ENCODE measurements around the gene FLT3. TPM values are rescaled to one million over a fixed set of nuclear protein-coding genes. Genes with fewer than 3 reads are reported as not detected.

Gene FLT3
- total RNA-seq, 2 donors from 2014 or later, result 0.81 to 1.1 TPM

DNA sequence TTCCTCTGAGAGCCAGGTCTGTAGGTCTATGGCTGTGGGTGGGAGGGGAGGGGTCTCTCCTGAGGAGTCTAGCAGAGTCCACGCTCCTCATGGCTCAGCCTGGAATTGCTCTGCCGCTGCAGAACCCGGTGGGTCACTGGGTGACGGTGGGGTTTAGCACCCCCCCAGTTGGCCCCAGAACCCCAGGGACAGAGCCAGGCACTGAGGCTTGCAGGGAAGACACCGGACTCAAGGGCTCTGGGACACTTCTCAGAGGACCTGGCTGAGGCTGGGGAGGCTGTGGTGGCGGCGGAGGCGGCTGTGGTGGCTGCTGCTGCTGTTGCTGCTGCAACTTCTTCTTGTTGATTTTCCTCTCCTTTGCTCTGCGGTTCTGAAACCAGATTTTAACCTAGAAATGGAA lies 137.4 kb downstream of the FLT3 start:
- Histone ChIP-seq H3K4me3 (no peak overlapping the region), H3K27ac (no peak overlapping the region), H3K4me1 (ENCODE audit: control insufficient read depth in 1 of 2, low read depth in 2 of 2) (peaks cover 11 to 21% of the 10 kb centered on the region in 2 donors), H3K36me3 (no peaks in the 10 kb centered on the region), H3K27me3 (replicated peaks; ENCODE audit: insufficient read depth) (peaks cover 26% of the 10 kb centered on the region), H3K9me3 (no peaks in the 10 kb centered on the region)
- ATAC-seq (ENCODE audit: insufficient number of reproducible peaks, low FRiP score, low read depth), result no peak
- DNase-seq (ENCODE audit: low spot score), result no peak
- TF ChIP-seq, protein P1, sequence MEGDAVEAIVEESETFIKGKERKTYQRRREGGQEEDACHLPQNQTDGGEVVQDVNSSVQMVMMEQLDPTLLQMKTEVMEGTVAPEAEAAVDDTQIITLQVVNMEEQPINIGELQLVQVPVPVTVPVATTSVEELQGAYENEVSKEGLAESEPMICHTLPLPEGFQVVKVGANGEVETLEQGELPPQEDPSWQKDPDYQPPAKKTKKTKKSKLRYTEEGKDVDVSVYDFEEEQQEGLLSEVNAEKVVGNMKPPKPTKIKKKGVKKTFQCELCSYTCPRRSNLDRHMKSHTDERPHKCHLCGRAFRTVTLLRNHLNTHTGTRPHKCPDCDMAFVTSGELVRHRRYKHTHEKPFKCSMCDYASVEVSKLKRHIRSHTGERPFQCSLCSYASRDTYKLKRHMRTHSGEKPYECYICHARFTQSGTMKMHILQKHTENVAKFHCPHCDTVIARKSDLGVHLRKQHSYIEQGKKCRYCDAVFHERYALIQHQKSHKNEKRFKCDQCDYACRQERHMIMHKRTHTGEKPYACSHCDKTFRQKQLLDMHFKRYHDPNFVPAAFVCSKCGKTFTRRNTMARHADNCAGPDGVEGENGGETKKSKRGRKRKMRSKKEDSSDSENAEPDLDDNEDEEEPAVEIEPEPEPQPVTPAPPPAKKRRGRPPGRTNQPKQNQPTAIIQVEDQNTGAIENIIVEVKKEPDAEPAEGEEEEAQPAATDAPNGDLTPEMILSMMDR (IDR thresholded peaks at IDR 0.05), result no peak

DNA sequence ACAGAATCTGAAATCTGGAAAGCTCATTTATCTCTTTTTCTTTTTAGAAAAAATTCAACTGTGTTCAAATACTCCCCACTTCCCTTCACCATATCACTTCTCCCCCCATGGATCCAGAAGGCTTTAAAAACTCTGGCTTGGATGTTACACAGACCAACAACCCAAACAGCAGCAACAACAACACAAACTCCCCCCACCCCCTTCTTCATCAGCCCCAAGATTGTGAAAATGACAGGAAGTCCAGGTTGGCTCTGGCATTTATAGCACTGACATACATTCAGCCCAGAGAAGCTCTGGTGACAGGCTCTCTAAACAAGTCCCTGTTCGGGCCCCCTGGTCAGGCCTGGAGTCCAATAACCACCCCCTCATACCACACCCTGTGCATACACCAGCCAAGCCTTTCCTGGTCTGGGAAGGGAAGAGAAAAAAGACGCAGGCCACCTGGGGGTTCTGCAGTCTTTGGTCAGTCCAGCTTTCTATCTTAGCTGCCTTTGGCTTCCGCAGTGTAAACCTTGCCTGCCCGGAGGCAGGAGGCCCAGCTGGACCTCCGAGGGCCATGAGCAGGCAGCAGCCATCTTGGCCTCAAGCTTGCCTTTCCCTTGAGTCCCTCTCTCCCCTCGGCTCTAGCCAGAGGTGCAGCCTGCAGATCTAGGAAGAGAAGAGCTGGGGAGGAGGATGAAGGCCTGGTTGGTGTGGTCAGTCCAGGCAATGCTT lies 138.1 kb downstream of the FLT3 start:
- peaks cover 26% of the 10 kb centered on the region for H3K27me3 ChIP-seq (replicated peaks; ENCODE audit: insufficient read depth)
- H3K36me3 ChIP-seq, result no peaks in the 10 kb centered on the region
- no peak overlapping the region for H3K4me3 ChIP-seq
- ATAC-seq (ENCODE audit: insufficient number of reproducible peaks, low FRiP score, low read depth) (no peak), DNase-seq (ENCODE audit: low spot score) (no peak)
- H3K9me3 ChIP-seq, result no peaks in the 10 kb centered on the region
- H3K27ac ChIP-seq, result no peak overlapping the region
- TF ChIP-seq, protein P1 (IDR thresholded peaks at IDR 0.05), result no peak
- H3K4me1 ChIP-seq (ENCODE audit: control insufficient read depth in 1 of 2, low read depth in 2 of 2), result peaks cover 11 to 16% of the 10 kb centered on the region in 2 donors

DNA sequence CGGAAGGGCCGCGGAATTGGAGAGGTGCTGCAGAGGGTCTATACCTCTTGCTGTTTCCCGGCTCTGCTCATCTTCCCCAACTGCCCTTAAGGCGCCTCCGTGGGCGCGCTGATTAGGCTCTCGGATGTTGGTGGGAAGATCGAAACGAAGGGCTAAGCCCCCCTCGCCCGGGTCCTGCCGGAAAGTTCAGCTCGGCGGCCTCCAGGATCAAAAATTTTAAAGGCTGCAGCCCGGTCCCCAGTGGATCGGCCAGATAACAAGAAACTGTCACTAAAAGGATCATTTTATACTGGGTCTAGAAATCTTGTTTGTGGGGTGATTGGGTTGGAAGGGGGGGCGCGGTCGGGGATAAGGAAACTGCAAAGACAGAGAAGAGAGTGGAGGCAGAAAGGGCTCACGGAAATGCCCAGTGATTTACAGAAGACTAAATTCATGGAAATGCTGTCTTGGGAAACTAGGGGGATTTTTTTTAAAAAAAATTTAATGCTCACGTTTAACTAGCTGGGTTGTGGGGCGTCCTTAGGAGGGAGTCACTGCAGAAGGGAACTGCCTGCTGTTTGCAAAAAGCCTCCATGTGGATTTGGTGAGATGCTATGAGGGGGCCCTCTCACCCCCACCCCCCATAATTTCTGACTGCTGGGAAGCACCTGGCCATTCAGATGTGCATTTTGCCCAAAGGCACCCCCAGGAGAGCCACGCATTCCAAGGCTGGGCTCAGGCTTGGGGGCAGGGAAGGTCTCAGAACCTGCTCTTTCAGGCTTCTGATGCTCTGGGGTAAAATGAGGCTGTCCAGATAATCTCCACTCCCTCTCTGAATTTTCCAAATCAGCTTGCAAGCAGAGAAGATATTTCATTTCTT lies 138.9 kb downstream of the FLT3 start:
- no peaks in the 10 kb centered on the region for H3K36me3 ChIP-seq
- DNase-seq (ENCODE audit: low spot score) (no peak), ATAC-seq (ENCODE audit: insufficient number of reproducible peaks, low FRiP score, low read depth) (no peak)
- peaks cover 11 to 16% of the 10 kb centered on the region in 2 donors for H3K4me1 ChIP-seq (ENCODE audit: control insufficient read depth in 1 of 2, low read depth in 2 of 2)
- peak overlapping the region; percentile 60 for H3K4me3 ChIP-seq
- no peaks in the 10 kb centered on the region for H3K9me3 ChIP-seq
- H3K27me3 ChIP-seq (replicated peaks; ENCODE audit: insufficient read depth), result peaks cover 32% of the 10 kb centered on the region
- TF ChIP-seq, protein P1 (IDR thresholded peaks at IDR 0.05), result no peak
- no peak overlapping the region for H3K27ac ChIP-seq

DNA sequence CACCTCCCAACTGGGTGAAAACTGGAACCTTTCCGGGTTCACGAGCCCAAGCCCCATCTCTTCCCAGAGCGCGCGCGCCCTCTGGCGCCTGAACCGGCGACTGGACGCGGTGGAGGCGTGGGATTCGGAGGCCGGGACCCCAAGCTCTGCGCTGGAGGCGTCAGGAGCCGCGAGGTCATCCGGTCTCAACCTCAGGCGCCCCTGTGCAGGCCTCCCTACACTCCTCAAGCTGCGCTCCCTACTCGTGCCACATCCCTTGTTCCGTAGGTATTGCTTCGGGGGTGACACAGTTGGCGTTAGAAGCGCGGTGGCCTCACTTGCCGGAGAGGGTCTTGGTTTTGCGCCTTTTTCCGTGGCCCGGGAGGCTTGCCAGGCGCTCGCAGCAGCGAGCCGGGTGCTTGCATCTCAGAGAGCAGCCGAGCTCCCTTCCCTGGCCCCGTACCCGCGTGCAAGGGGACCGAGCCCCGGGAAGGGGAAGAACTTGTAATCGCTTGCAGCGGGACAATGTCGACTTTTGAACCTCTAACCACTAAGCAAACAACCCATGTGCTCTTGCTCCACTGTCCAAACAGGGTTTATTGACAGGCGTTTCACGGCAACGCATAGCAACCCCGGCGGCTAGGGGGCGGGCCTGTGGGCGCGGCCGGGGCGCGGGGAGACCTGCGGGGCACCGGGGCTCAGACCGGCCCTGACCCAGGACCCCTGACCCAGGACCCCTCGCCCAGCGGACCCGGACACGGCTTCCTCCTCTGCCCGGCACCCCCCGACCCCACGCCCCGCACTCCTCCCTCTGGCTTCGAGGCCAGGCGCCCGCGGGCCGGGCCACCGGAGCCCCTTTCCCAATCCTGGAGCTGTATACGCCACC lies 139.8 kb downstream of the FLT3 start:
- no peak for ATAC-seq (ENCODE audit: insufficient number of reproducible peaks, low FRiP score, low read depth)
- Histone ChIP-seq H3K27me3 (replicated peaks; ENCODE audit: insufficient read depth) (peaks cover 38% of the 10 kb centered on the region), H3K9me3 (no peaks in the 10 kb centered on the region), H3K27ac (no peak overlapping the region), H3K4me1 (ENCODE audit: control insufficient read depth in 1 of 2, low read depth in 2 of 2) (peaks cover 11 to 16% of the 10 kb centered on the region in 2 donors), H3K36me3 (no peaks in the 10 kb centered on the region), H3K4me3 (peak overlapping the region; percentile 60)
- TF ChIP-seq, protein P1 (IDR thresholded peaks at IDR 0.05), result no peak
- no peak for DNase-seq (ENCODE audit: low spot score)
